Measurements from ENCODE around the gene SCN8A. TPM values are rescaled to one million over a fixed set of nuclear protein-coding genes. Genes with fewer than 3 reads are reported as not detected.

Gene SCN8A
- total and polyA plus RNA-seq, 2 experiments from 2014 or later, result 4.6 to 23.9 TPM

DNA sequence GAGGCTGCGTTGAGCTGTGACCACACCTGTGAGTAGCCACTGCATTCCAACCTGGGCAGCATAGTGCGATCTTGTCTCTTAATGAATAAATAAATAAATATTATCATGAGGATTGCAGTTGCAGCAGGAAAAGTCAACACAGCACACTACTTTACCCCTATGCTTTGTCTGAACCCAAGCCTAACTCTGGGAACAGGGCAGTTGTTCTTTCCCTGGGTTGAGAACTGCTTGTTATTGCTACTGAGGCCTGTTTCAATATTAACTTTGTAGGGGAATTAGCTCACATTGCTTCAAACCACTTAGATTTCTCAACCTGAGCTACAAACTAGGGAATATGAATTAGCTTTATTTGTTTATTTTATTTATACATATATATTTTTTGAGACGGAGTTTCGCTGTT is 102.5 kb downstream of the SCN8A start:
- Histone ChIP-seq H4K20me1 (replicated peaks; ENCODE audit: insufficient read depth) (no peaks in the 10 kb centered on the region; the same call in none of the 2 replicates), H2AFZ (no peak overlapping the region), H3K79me2 (replicated peaks; ENCODE audit: insufficient read depth) (no peaks in the 10 kb centered on the region), H3K4me2 (no peak overlapping the region), H3K27me3 (ENCODE audit: insufficient read depth) (no peaks in the 10 kb centered on the region), H3K4me3 (no peak overlapping the region), H3K4me1 (ENCODE audit: insufficient read depth) (no peaks in the 10 kb centered on the region), H3K27ac (ENCODE audit: low read depth) (no peak overlapping the region), H3F3A (replicated peaks; ENCODE audit: low read depth) (no peaks in the 10 kb centered on the region), H3K9me2 (ENCODE audit: insufficient read depth) (no peaks in the 10 kb centered on the region), H3K36me3 (ENCODE audit: insufficient read depth) (no peaks in the 10 kb centered on the region)
- Mint-ChIP-seq H3K27ac (no peak overlapping the region), H3K9me3 (no peaks in the 10 kb centered on the region), H3K27me3 (ENCODE audit: insufficient read depth, low read depth, poor library complexity) (no peaks in the 10 kb centered on the region), H3K4me3 (no peak overlapping the region), H3K4me1 (no peaks in the 10 kb centered on the region; the same call in 2 of the 3 replicates), H3K36me3 (ENCODE audit: low read depth) (no peaks in the 10 kb centered on the region; the same call in 2 of the 3 replicates)
- no peak for TF ChIP-seq ZNF462 (CRISPR knock-in tag; IDR thresholded peaks at IDR 0.05)
- DNase-seq (ENCODE audit: low spot score), result no peak
- no peak for ATAC-seq

DNA sequence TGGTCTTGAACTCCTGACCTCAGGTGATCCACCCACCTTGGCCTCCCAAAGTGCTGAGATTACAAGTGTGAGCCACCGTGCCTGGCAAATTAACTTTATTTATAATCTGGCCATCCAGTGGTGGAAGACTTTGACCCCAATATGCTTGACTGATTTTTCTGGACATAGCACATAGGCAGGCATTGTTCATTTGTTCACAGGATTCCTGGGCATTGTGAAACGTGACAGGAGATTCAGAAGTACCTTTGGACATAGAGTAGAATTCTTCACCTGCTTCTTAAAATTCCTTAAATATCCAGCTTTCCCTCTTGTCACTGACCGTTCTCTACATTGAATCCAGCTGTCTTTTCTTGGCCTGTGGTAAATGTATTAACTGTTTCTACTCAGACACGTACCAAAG is 103.1 kb downstream of the SCN8A start:
- no peak for ATAC-seq
- no peaks in the 10 kb centered on the region for H3K79me2 ChIP-seq (replicated peaks; ENCODE audit: insufficient read depth)
- no peaks in the 10 kb centered on the region for H3K9me3 Mint-ChIP-seq
- TF ChIP-seq EZH2phosphoT487 (IDR thresholded peaks at IDR 0.05; ENCODE audit: unreplicated experiment), result no peak
- TF ChIP-seq CREB1 (CRISPR knock-in tag; IDR thresholded peaks at IDR 0.05; ENCODE audit: low read depth), result no peak
- TF ChIP-seq ZNF462 (CRISPR knock-in tag; IDR thresholded peaks at IDR 0.05), result no peak
- TF ChIP-seq POLR2AphosphoS5 (IDR thresholded peaks at IDR 0.05; ENCODE audit: low read depth), result no peak

More for the DNA sequence above, 103.1 kb downstream of the SCN8A start:
- no peaks in the 10 kb centered on the region for H3K4me1 ChIP-seq (ENCODE audit: insufficient read depth)
- no peak for DNase-seq (ENCODE audit: low spot score)
- Mint-ChIP-seq H3K4me1 (no peaks in the 10 kb centered on the region), H3K27me3 (ENCODE audit: insufficient read depth, low read depth, poor library complexity) (no peaks in the 10 kb centered on the region), H3K4me3 (no peak overlapping the region), H3K27ac (no peak overlapping the region), H3K36me3 (ENCODE audit: low read depth) (no peaks in the 10 kb centered on the region; the same call in 2 of the 3 replicates)
- H3K36me3 ChIP-seq (ENCODE audit: insufficient read depth), result no peaks in the 10 kb centered on the region
- H2AFZ ChIP-seq, result no peak overlapping the region
- no peaks in the 10 kb centered on the region; the same call in none of the 2 replicates for H4K20me1 ChIP-seq (replicated peaks; ENCODE audit: insufficient read depth)
- H3F3A ChIP-seq (replicated peaks; ENCODE audit: low read depth), result no peaks in the 10 kb centered on the region
- H3K27me3 ChIP-seq (ENCODE audit: insufficient read depth), result no peaks in the 10 kb centered on the region
- H3K4me2 ChIP-seq, result no peak overlapping the region
- no peak overlapping the region for H3K27ac ChIP-seq (ENCODE audit: low read depth)
- H3K9me2 ChIP-seq (ENCODE audit: insufficient read depth), result no peaks in the 10 kb centered on the region
- no peak overlapping the region for H3K4me3 ChIP-seq

All from GM23338 (cell line).